ENCODE results near the gene METTL16. TPM values are rescaled to one million over a fixed set of nuclear protein-coding genes. Genes with fewer than 3 reads are reported as not detected.
A peak's percentile ranks its signal among the peaks of the same experiment; 100 is the strongest.

The METTL16 gene
- total RNA-seq, 1 donor from 2014 or later: 20.8 TPM

GRCh38 chr17:2402544-2402943 is 109.1 kb downstream of the METTL16 start:
- TF ChIP-seq CTCF (IDR thresholded peaks at IDR 0.05; ENCODE audit: borderline replicate concordance): no peak
- DNase-seq: no peak
- no peaks in the 10 kb centered on the region for H3K27me3 ChIP-seq (ENCODE audit: low read depth)
- intact Hi-C loops (cut with micrococcal nuclease): no loop called here
- no peaks in the 10 kb centered on the region for H3K36me3 ChIP-seq
- peaks cover 85% of the 10 kb centered on the region for H3K4me1 ChIP-seq
- H3K4me3 ChIP-seq: peak overlapping the region; percentile 87
- H3K9me3 ChIP-seq (replicated peaks): no peaks in the 10 kb centered on the region
- H3K27ac ChIP-seq (replicated peaks): peak overlapping the region; percentile 99

GRCh38 chr17:2401426-2402221 is 110.1 kb downstream of the METTL16 start:
- H3K4me3 ChIP-seq: peak overlapping the region; percentile 87
- H3K9me3 ChIP-seq (replicated peaks): no peaks in the 10 kb centered on the region
- no peaks in the 10 kb centered on the region for H3K36me3 ChIP-seq
- peaks cover 85% of the 10 kb centered on the region for H3K4me1 ChIP-seq
- H3K27ac ChIP-seq (replicated peaks): peak overlapping the region; percentile 99
- intact Hi-C loops (cut with micrococcal nuclease): no loop called here
- DNase-seq: peak; percentile 100
- no peak for TF ChIP-seq CTCF (IDR thresholded peaks at IDR 0.05; ENCODE audit: borderline replicate concordance)
- no peaks in the 10 kb centered on the region for H3K27me3 ChIP-seq (ENCODE audit: low read depth)

- H3K4me1 ChIP-seq: peaks cover 85% of the 10 kb centered on the region
- intact Hi-C loops (cut with micrococcal nuclease): no loop called here
- H3K9me3 ChIP-seq (replicated peaks): no peaks in the 10 kb centered on the region
- TF ChIP-seq CTCF (IDR thresholded peaks at IDR 0.05; ENCODE audit: borderline replicate concordance): peak; percentile 19
- H3K27me3 ChIP-seq (ENCODE audit: low read depth): no peaks in the 10 kb centered on the region
- DNase-seq: peak; percentile 94
- H3K36me3 ChIP-seq: no peaks in the 10 kb centered on the region
- peak within 1 kb of the TSS; percentile 87 for H3K4me3 ChIP-seq
- H3K27ac ChIP-seq (replicated peaks): peak within 1 kb of the TSS; percentile 99
Observed at GRCh38 chr17:2400877-2401425, 110.7 kb downstream of the METTL16 start, which contains the start of gene MNT. Gene MNT, minus strand, starts transcription at chr17:2401060. Its CDS starts 348 bp downstream, at chr17:2400712.

GRCh38 chr17:2400474-2400866 is 111.2 kb downstream of the METTL16 start:
- Histone ChIP-seq H3K27me3 (ENCODE audit: low read depth) (no peaks in the 10 kb centered on the region), H3K36me3 (no peaks in the 10 kb centered on the region), H3K27ac (replicated peaks) (peak overlapping the region; percentile 99), H3K4me1 (peaks cover 85% of the 10 kb centered on the region), H3K4me3 (peak overlapping the region; percentile 87), H3K9me3 (replicated peaks) (no peaks in the 10 kb centered on the region)
- DNase-seq: peak; percentile 48
- no peak for TF ChIP-seq CTCF (IDR thresholded peaks at IDR 0.05; ENCODE audit: borderline replicate concordance)
- intact Hi-C loops (cut with micrococcal nuclease): no loop called here

GRCh38 chr17:2399572-2400473 is 111.9 kb downstream of the METTL16 start:
- peak; percentile 96 for DNase-seq
- TF ChIP-seq CTCF (IDR thresholded peaks at IDR 0.05; ENCODE audit: borderline replicate concordance): no peak
- H3K9me3 ChIP-seq (replicated peaks): no peaks in the 10 kb centered on the region
- H3K27me3 ChIP-seq (ENCODE audit: low read depth): no peaks in the 10 kb centered on the region
- peak overlapping the region; percentile 99 for H3K27ac ChIP-seq (replicated peaks)
- H3K4me1 ChIP-seq: peaks cover 85% of the 10 kb centered on the region
- intact Hi-C loops (cut with micrococcal nuclease): no loop called here
- peak overlapping the region; percentile 87 for H3K4me3 ChIP-seq
- no peaks in the 10 kb centered on the region for H3K36me3 ChIP-seq

Measured in left ventricle myocardium inferior (tissue), 1 donor.